ENCODE data around the gene ARHGAP26. TPM values are rescaled to one million over a fixed set of nuclear protein-coding genes. Genes with fewer than 3 reads are reported as not detected.

Gene ARHGAP26
- total RNA-seq, 1 donor from 2014 or later, result 20.1 TPM

- H3K4me1 Mint-ChIP-seq (ENCODE audit: low read depth, unreplicated experiment), result peaks cover 14% of the 10 kb centered on the region
- no peaks in the 10 kb centered on the region for H3K36me3 Mint-ChIP-seq (ENCODE audit: unreplicated experiment)
- no peak for DNase-seq
- no peaks in the 10 kb centered on the region for H3K9me3 Mint-ChIP-seq (ENCODE audit: unreplicated experiment)
- no peak overlapping the region for H3K4me3 Mint-ChIP-seq (ENCODE audit: unreplicated experiment)
- no peak for TF ChIP-seq CTCF (IDR thresholded peaks at IDR 0.05; ENCODE audit: partially characterized antibody, unreplicated experiment)
- no peak overlapping the region for H3K27ac Mint-ChIP-seq (ENCODE audit: unreplicated experiment)
- no peaks in the 10 kb centered on the region for H3K27me3 Mint-ChIP-seq (ENCODE audit: unreplicated experiment)
Measured at GRCh38 chr5:143121135-143121475, 350.9 kb downstream of the ARHGAP26 start.

GRCh38 chr5:143124593-143124992 is 354.4 kb downstream of the ARHGAP26 start:
- H3K27ac Mint-ChIP-seq (ENCODE audit: unreplicated experiment), result no peak overlapping the region
- H3K9me3 Mint-ChIP-seq (ENCODE audit: unreplicated experiment), result no peaks in the 10 kb centered on the region

GRCh38 chr5:143126174-143127019 is 356.2 kb downstream of the ARHGAP26 start:
- Mint-ChIP-seq H3K4me1 (ENCODE audit: low read depth, unreplicated experiment) (peaks cover 9% of the 10 kb centered on the region), H3K27me3 (ENCODE audit: unreplicated experiment) (no peaks in the 10 kb centered on the region), H3K27ac (ENCODE audit: unreplicated experiment) (no peak overlapping the region), H3K4me3 (ENCODE audit: unreplicated experiment) (no peak overlapping the region), H3K9me3 (ENCODE audit: unreplicated experiment) (peaks cover 2% of the 10 kb centered on the region), H3K36me3 (ENCODE audit: unreplicated experiment) (no peaks in the 10 kb centered on the region)
- no peak for DNase-seq
- no peak for TF ChIP-seq CTCF (IDR thresholded peaks at IDR 0.05; ENCODE audit: partially characterized antibody, unreplicated experiment)

More at GRCh38 chr5:143124593-143124992, 354.4 kb downstream of the ARHGAP26 start:
- DNase-seq, result no peak
- Mint-ChIP-seq H3K4me3 (ENCODE audit: unreplicated experiment) (no peak overlapping the region), H3K4me1 (ENCODE audit: low read depth, unreplicated experiment) (peaks cover 4% of the 10 kb centered on the region), H3K27me3 (ENCODE audit: unreplicated experiment) (no peaks in the 10 kb centered on the region), H3K36me3 (ENCODE audit: unreplicated experiment) (no peaks in the 10 kb centered on the region)
- TF ChIP-seq CTCF (IDR thresholded peaks at IDR 0.05; ENCODE audit: partially characterized antibody, unreplicated experiment), result no peak

- no peak overlapping the region for H3K27ac Mint-ChIP-seq (ENCODE audit: unreplicated experiment)
- H3K27me3 Mint-ChIP-seq (ENCODE audit: unreplicated experiment), result no peaks in the 10 kb centered on the region
- no peak for TF ChIP-seq CTCF (IDR thresholded peaks at IDR 0.05; ENCODE audit: partially characterized antibody, unreplicated experiment)
- H3K4me1 Mint-ChIP-seq (ENCODE audit: low read depth, unreplicated experiment), result peaks cover 17% of the 10 kb centered on the region
- no peak overlapping the region for H3K4me3 Mint-ChIP-seq (ENCODE audit: unreplicated experiment)
- H3K9me3 Mint-ChIP-seq (ENCODE audit: unreplicated experiment), result peaks cover 2% of the 10 kb centered on the region
- H3K36me3 Mint-ChIP-seq (ENCODE audit: unreplicated experiment), result no peaks in the 10 kb centered on the region
- DNase-seq, result no peak
Measured at GRCh38 chr5:143128412-143129071, 358.4 kb downstream of the ARHGAP26 start.

GRCh38 chr5:143129203-143129602 is 359.0 kb downstream of the ARHGAP26 start:
- Mint-ChIP-seq H3K36me3 (ENCODE audit: unreplicated experiment) (no peaks in the 10 kb centered on the region), H3K9me3 (ENCODE audit: unreplicated experiment) (peaks cover 2% of the 10 kb centered on the region), H3K27me3 (ENCODE audit: unreplicated experiment) (no peaks in the 10 kb centered on the region), H3K4me1 (ENCODE audit: low read depth, unreplicated experiment) (peaks cover 24% of the 10 kb centered on the region), H3K27ac (ENCODE audit: unreplicated experiment) (no peak overlapping the region), H3K4me3 (ENCODE audit: unreplicated experiment) (no peak overlapping the region)
- no peak for TF ChIP-seq CTCF (IDR thresholded peaks at IDR 0.05; ENCODE audit: partially characterized antibody, unreplicated experiment)
- no peak for DNase-seq

Measured in glutamatergic neuron (in vitro differentiated cells).